K562 (cell line): ENCODE measurements around the gene ABCA3.

Experiments used
- BHLHE40 ChIP-seq: IDR thresholded peaks from 2 replicates; pipeline ENCODE4 v1.6.1; 2011; ENCODE audit warnings: low read length, improper control_type of control experiment
- CTCF ChIP-seq, 3 experiments: IDR thresholded peaks in 2 of 3; conservative IDR thresholded peaks in 1 of 3; 2 replicates each; pipeline ENCODE4 v1.5.1; 2011 to 2012; ENCODE audit warnings: low read length in 3 of 3, mild to moderate bottlenecking in 3 of 3, control low read depth in 2 of 3, improper control_type of control experiment in 1 of 3, inconsistent platforms in 1 of 3, low read depth in 1 of 3, mixed read lengths in 1 of 3, moderate library complexity in 1 of 3; ENCODE audit not compliant: insufficient read depth in 2 of 3
- MAX ChIP-seq: sonication (generic); formaldehyde crosslinking; IDR thresholded peaks from 2 replicates; pipeline ENCODE4 v1.9.0; 2022; ENCODE audit warnings: mild to moderate bottlenecking, missing genetic modification reagents
- RCOR1 ChIP-seq, 2 experiments: IDR thresholded peaks; 2 replicates each; pipeline ENCODE4 v1.6.1; 2012; ENCODE audit warnings: low read depth in 2 of 2, low read length in 2 of 2, borderline replicate concordance in 1 of 2, improper control_type of control experiment in 1 of 2
- SIN3A ChIP-seq, 2 experiments: fragments of 150-350 bp in 1 of 2; IDR thresholded peaks; 2 replicates each; pipeline ENCODE4 v1.6.1; 2011 to 2016; ENCODE audit warnings: borderline replicate concordance in 2 of 2, low read depth in 2 of 2, low read length in 2 of 2, mild to moderate bottlenecking in 2 of 2, moderate library complexity in 2 of 2; ENCODE audit not compliant: control insufficient read depth in 1 of 2
- SLC30A9 ChIP-seq: fragments of 250-450 bp; sonication (Bioruptor Pico); IDR thresholded peaks from 2 replicates; pipeline ENCODE4 v1.8.0; 2022; ENCODE audit warnings: mild to moderate bottlenecking, moderate library complexity
- TBL1XR1 ChIP-seq, 2 experiments: IDR thresholded peaks; 2 replicates each; pipeline ENCODE4 v1.6.1; 2012; ENCODE audit warnings: improper control_type of control experiment in 2 of 2, low read length in 2 of 2, mild to moderate bottlenecking in 1 of 2
- TSC22D4 ChIP-seq: fragments of 450-650 bp; IDR thresholded peaks from 2 replicates; pipeline ENCODE4 v1.6.1; 2016; ENCODE audit warnings: missing genetic modification characterization, missing biosample characterization, control low read depth
- ZKSCAN1 ChIP-seq: fragments of 150-350 bp; IDR thresholded peaks from 2 replicates; pipeline ENCODE4 v1.6.1; 2016; ENCODE audit warnings: low read depth, low read length
- ZNF146 ChIP-seq: IDR thresholded peaks from one replicate; pipeline ENCODE4 v1.6.1; 2018; ENCODE audit warnings: missing compliant biosample characterization; ENCODE audit not compliant: unreplicated experiment
- ZNF274 ChIP-seq: IDR thresholded peaks from 2 replicates; pipeline ENCODE4 v1.6.1; 2011; ENCODE audit warnings: low read depth, mild to moderate bottlenecking, low read length, moderate library complexity, borderline replicate concordance

- TF ChIP-seq MAX = no peak
- no peak for TF ChIP-seq ZNF274
- TF ChIP-seq CTCF (IDR thresholded peaks at IDR 0.05 in 2 of 3, conservative IDR thresholded peaks at IDR 0.05 in 1 of 3; ENCODE audit: insufficient read depth in 2 of 3, low read depth in 1 of 3, low read length in 3 of 3) = no peak
- TF ChIP-seq BHLHE40 = no peak
- TF ChIP-seq TSC22D4 (tag) = no peak
- no peak for TF ChIP-seq SIN3A (IDR thresholded peaks at IDR 0.05; ENCODE audit: borderline replicate concordance in 2 of 2, control insufficient read depth in 1 of 2, low read depth in 2 of 2, low read length in 2 of 2)
- no peak for TF ChIP-seq ZNF146 (CRISPR knock-in tag)
- no peak for TF ChIP-seq TBL1XR1 (IDR thresholded peaks at IDR 0.05; ENCODE audit: low read length in 2 of 2)
- no peak for TF ChIP-seq RCOR1 (IDR thresholded peaks at IDR 0.05; ENCODE audit: borderline replicate concordance in 1 of 2, low read depth in 2 of 2, low read length in 2 of 2)
- no peak for TF ChIP-seq SLC30A9 (CRISPR knock-in tag)
- TF ChIP-seq ZKSCAN1 = no peak
Observed at GRCh38 chr16:2333231-2333630, 7.3 kb downstream of the ABCA3 start.
